GM19372 (cell line): ENCODE results near the gene CCSER1.
A peak's percentile ranks its signal among the peaks of the same experiment; 100 is the strongest.
"Not testable (repeated sequence)": the region's sequence is repeated elsewhere in the genome, so short reads cannot be mapped to it uniquely, and the experiment has no call there.

Source experiments
- ATAC-seq: cut with Tn5 transposase; IDR thresholded peaks from one replicate; pipeline ENCODE4 v1.9.1; 2021; ENCODE audit warnings: mild to moderate bottlenecking, low read depth, moderate library complexity; ENCODE audit not compliant: unreplicated experiment

CCSER1 gene

GRCh38 chr4:91304292-91304691 lies 1177.1 kb downstream of the CCSER1 start:
- ATAC-seq, result no peak

- ATAC-seq, result no peak
Measured at GRCh38 chr4:91317434-91317833, 1190.2 kb downstream of the CCSER1 start.

GRCh38 chr4:91319556-91320268 lies 1192.5 kb downstream of the CCSER1 start:
- no peak for ATAC-seq

- no peak for ATAC-seq
Measured at GRCh38 chr4:91322961-91323360, 1195.8 kb downstream of the CCSER1 start.

- ATAC-seq, result no peak
Measured at GRCh38 chr4:91325495-91325894, 1198.3 kb downstream of the CCSER1 start.

- not testable (repeated sequence) for ATAC-seq
Measured at GRCh38 chr4:91326167-91326566, 1199.0 kb downstream of the CCSER1 start.

GRCh38 chr4:91330555-91331137 lies 1203.5 kb downstream of the CCSER1 start:
- ATAC-seq, result no peak

- no peak for ATAC-seq
Measured at GRCh38 chr4:91340822-91341221, 1213.6 kb downstream of the CCSER1 start.

- peak; percentile 56 for ATAC-seq
Measured at GRCh38 chr4:91345632-91346031, 1218.4 kb downstream of the CCSER1 start.

GRCh38 chr4:91356496-91356895 lies 1229.3 kb downstream of the CCSER1 start:
- ATAC-seq, result not testable (repeated sequence)

- peak; percentile 56 for ATAC-seq
Measured at GRCh38 chr4:91358016-91358415, 1230.8 kb downstream of the CCSER1 start.

- not testable (repeated sequence) for ATAC-seq
Measured at GRCh38 chr4:91358621-91359020, 1231.4 kb downstream of the CCSER1 start.

- no peak for ATAC-seq
Measured at GRCh38 chr4:91359041-91360031, 1232.1 kb downstream of the CCSER1 start.

- ATAC-seq, result no peak
Measured at GRCh38 chr4:91362125-91362524, 1234.9 kb downstream of the CCSER1 start.

GRCh38 chr4:91366554-91366953 lies 1239.4 kb downstream of the CCSER1 start:
- ATAC-seq, result no peak

GRCh38 chr4:91369116-91369515 lies 1241.9 kb downstream of the CCSER1 start:
- no peak for ATAC-seq

GRCh38 chr4:91373546-91373945 lies 1246.4 kb downstream of the CCSER1 start:
- ATAC-seq, result no peak

- not testable (repeated sequence) for ATAC-seq
Measured at GRCh38 chr4:91405431-91405830, 1278.2 kb downstream of the CCSER1 start.

- ATAC-seq, result no peak
Measured at GRCh38 chr4:91422011-91422410, 1294.8 kb downstream of the CCSER1 start.

GRCh38 chr4:91426725-91427124 lies 1299.5 kb downstream of the CCSER1 start:
- ATAC-seq, result no peak

- no peak for ATAC-seq
Measured at GRCh38 chr4:91427171-91427570, 1300.0 kb downstream of the CCSER1 start.
